ENCODE measurements around the gene SDR39U1. TPM values are rescaled to one million over a fixed set of nuclear protein-coding genes. Genes with fewer than 3 reads are reported as not detected.

The SDR39U1 gene
- total RNA-seq, 2 donors from 2014 or later: 40.4 to 41.3 TPM

GRCh38 chr14:24403294-24403998, 39.1 kb downstream of the SDR39U1 start:
- Histone ChIP-seq H3K27me3 (ENCODE audit: control insufficient read depth, insufficient read depth, low read length, poor library complexity, severe bottlenecking) (no peaks in the 10 kb centered on the region), H3K36me3 (ENCODE audit: control insufficient read depth, insufficient read depth, low read length) (no peaks in the 10 kb centered on the region), H3K9ac (ENCODE audit: extremely low read depth, low read length, poor library complexity, severe bottlenecking) (no peak overlapping the region), H3K9me3 (ENCODE audit: control insufficient read depth, low read length) (no peaks in the 10 kb centered on the region), H3K4me3 (ENCODE audit: low read length) (no peak overlapping the region), H3K27ac (ENCODE audit: low read depth, low read length) (no peak overlapping the region), H3K4me1 (ENCODE audit: control insufficient read depth, insufficient read depth, low read length) (peaks cover 3% of the 10 kb centered on the region)
- WGBS, 2 experiments (ENCODE audit: insufficient coverage in 1 of 2, insufficient read length in 1 of 2): 86 to 95% methylated on average over 7 of the region's 7 CpGs
- Mint-ChIP-seq H3K36me3 (ENCODE audit: low read depth) (peaks cover 1% of the 10 kb centered on the region), H3K4me3 (no peak overlapping the region), H3K27me3 (ENCODE audit: insufficient read depth) (peaks cover 5% of the 10 kb centered on the region), H3K4me1 (peaks cover 41% of the 10 kb centered on the region), H3K27ac (no peak overlapping the region), H3K9me3 (no peaks in the 10 kb centered on the region)
- TF ChIP-seq CTCF (conservative IDR thresholded peaks at IDR 0.05): no peak
- no peak for DNase-seq

DNA sequence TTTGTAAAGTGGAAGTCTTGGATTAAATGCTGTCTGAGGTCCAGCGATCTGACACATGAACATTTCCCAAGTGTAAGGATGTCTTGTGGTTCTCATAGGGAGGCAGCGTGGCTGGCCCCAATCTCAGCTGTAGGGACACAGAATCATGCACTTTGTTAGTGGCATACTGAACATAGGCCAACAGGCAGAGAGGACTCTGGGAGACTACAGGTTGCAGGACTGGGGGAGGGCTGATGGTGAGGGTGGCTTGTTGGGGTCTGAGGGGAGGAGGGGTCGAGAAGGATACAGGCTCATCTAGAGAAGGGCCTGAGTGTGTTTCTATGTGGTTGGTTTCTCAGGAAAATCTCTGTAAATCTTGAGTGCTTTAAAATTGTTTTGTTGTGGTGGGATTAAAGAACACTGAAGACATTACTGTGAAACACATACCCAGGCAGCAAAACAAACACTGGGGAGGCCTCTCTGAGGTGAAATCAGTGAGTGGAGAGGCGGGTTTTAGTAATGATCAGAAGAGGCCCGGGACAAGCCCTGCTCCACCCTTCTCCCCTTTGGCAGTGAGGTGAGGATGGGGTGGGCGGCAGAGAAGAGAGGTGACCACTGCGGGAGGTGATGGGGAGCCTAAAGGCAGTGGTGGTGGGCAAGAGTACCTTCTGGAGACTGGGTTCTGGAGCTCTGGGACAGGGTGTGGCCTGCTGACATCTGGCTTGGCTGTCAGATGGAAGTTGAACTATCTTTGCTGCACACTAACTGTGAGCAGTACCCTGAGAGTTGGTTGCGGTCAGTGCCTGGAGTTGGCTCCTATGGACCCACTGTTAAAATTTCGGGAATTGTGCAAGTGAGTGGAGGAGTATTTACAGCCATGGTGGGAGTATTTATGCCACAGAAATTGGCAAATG, 40.5 kb downstream of the SDR39U1 start:
- Mint-ChIP-seq H3K36me3 (ENCODE audit: low read depth) (peaks cover 1% of the 10 kb centered on the region), H3K4me3 (no peak overlapping the region), H3K27me3 (ENCODE audit: insufficient read depth) (peaks cover 5% of the 10 kb centered on the region), H3K27ac (no peak overlapping the region), H3K9me3 (no peaks in the 10 kb centered on the region), H3K4me1 (peaks cover 46% of the 10 kb centered on the region)
- Histone ChIP-seq H3K9ac (ENCODE audit: extremely low read depth, low read length, poor library complexity, severe bottlenecking) (no peak overlapping the region), H3K36me3 (ENCODE audit: control insufficient read depth, insufficient read depth, low read length) (no peaks in the 10 kb centered on the region), H3K27ac (ENCODE audit: low read depth, low read length) (no peak overlapping the region), H3K27me3 (ENCODE audit: control insufficient read depth, insufficient read depth, low read length, poor library complexity, severe bottlenecking) (no peaks in the 10 kb centered on the region), H3K4me1 (ENCODE audit: control insufficient read depth, insufficient read depth, low read length) (peaks cover 3% of the 10 kb centered on the region), H3K9me3 (ENCODE audit: control insufficient read depth, low read length) (no peaks in the 10 kb centered on the region), H3K4me3 (ENCODE audit: low read length) (no peak overlapping the region)
- DNase-seq: no peak
- no peak for TF ChIP-seq CTCF (conservative IDR thresholded peaks at IDR 0.05)
- WGBS, 2 experiments (ENCODE audit: insufficient coverage in 1 of 2, insufficient read length in 1 of 2): 73 to 78% methylated on average over 4 to 9 of the region's 9 CpGs

DNA sequence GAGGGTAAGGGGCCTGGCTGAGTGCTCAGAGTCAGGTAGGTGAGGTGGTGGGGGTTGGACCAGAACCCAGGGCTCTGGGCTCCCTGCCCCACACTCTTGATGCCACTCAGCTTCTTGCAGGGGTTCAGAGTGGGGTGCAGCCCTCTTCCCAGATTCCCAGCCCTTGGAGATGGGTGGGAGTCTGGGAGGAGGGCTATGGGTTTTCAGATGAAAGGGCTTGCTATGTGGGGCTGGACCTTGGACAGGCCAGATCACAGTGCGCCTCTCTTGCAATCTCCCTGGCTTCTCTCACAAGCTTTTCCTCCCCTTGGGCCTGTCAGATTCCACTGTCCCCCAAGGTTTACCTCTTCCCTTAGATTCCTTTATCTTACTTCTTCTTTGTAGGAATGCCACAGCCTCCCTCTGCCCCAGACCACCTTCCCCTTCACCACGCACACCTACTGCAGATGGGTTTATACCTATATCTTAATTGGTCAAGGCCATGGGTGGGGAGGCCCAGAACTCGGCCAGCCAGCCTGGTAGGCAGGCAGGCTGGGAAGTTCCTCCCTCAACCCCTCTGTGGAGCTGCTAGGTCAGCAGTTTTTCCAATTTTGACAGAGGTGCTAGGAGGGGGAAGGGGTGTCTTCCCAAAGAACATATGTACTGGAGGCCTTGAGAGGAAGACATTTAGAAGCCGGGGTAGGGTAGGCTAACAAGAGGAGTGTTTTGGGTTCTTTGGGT, 42.4 kb downstream of the SDR39U1 start:
- Histone ChIP-seq H3K36me3 (ENCODE audit: control insufficient read depth, insufficient read depth, low read length) (no peaks in the 10 kb centered on the region), H3K27ac (ENCODE audit: low read depth, low read length) (no peak overlapping the region), H3K27me3 (ENCODE audit: control insufficient read depth, insufficient read depth, low read length, poor library complexity, severe bottlenecking) (no peaks in the 10 kb centered on the region), H3K9me3 (ENCODE audit: control insufficient read depth, low read length) (no peaks in the 10 kb centered on the region), H3K4me1 (ENCODE audit: control insufficient read depth, insufficient read depth, low read length) (peaks cover 3% of the 10 kb centered on the region), H3K4me3 (ENCODE audit: low read length) (peak overlapping the region; percentile 76), H3K9ac (ENCODE audit: extremely low read depth, low read length, poor library complexity, severe bottlenecking) (no peak overlapping the region)
- no peak overlapping the region for H3K27ac Mint-ChIP-seq
- H3K4me1 Mint-ChIP-seq: peaks cover 50% of the 10 kb centered on the region
- DNase-seq: no peak
- 92 to 95% methylated on average over 3 to 4 of the region's 4 CpGs for WGBS, 2 experiments (ENCODE audit: insufficient coverage in 1 of 2, insufficient read length in 1 of 2)
- no peak for TF ChIP-seq CTCF (conservative IDR thresholded peaks at IDR 0.05)
- H3K36me3 Mint-ChIP-seq (ENCODE audit: low read depth): no peaks in the 10 kb centered on the region
- peak overlapping the region; percentile 72 for H3K4me3 Mint-ChIP-seq
- no peaks in the 10 kb centered on the region for H3K9me3 Mint-ChIP-seq
- H3K27me3 Mint-ChIP-seq (ENCODE audit: insufficient read depth): peaks cover 7% of the 10 kb centered on the region
